OCI-M1 (cell line): ENCODE data around the gene SH2D5.

Source experiments
- DNase-seq: peaks from one replicate; lab custom pipeline; 2025; lab: John Stamatoyannopoulos, UW

SH2D5 gene

DNA sequence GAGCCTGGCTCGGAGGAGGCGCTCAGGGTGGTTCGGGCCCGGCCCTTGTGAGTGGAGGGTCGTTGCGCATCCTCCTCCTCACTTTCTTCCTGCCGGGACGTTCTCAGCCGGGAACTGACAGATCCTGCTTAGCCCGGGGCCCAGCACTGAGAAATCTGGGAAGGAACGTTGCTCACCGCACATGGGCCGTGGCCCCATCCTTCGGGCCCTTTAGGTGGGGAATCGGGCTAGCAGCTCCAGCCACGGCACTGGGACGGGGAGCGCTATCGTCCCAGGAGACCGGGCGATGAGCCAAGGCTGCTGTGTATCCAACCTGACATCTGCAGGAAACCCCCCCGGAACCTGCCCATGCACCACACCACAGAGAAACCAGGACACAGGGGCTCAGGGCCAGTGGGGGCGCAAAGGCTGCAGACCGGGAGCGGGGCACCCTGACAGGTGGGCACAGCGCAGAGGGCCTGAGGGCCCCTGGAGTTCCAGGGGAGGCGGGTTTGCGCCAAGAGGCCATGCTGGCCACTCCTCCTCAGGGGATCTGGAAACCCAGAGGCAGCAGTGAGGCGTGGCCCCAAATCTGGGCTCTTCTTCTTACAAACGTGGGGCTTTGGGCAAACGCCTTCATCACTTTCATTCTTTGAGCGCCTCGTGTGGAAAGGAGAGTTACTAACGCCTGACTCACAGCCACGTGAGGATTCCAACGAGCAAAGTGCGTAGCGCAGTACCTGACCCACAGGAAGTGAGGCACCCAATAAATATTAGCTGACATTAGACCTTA lies at the start of gene SH2D5:
Gene SH2D5 (minus strand): TSS at position 116 of the 772 bp plus-strand sequence. CDS start 4,659 bp downstream, outside the sequence.
- peak; percentile 89 for DNase-seq

DNA sequence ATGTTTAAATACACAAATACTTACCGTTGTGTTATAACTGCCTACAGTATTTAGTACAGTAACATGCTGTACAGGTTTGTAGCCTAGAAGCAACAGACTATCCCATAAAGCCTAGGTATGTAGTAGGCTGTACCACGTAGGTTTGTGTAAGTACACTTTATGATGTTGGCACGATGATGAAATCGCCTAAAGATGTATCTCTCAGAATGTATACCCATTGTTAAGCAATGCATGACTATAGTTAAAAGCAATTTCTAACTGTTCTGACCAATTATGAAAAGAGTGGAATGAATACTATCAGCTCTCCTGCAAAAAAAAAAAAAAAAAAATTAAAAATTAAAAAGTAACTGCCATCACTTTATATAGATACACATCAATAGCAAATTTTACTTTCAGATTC lies 43.2 kb upstream of the SH2D5 start:
- no peak for DNase-seq

DNA sequence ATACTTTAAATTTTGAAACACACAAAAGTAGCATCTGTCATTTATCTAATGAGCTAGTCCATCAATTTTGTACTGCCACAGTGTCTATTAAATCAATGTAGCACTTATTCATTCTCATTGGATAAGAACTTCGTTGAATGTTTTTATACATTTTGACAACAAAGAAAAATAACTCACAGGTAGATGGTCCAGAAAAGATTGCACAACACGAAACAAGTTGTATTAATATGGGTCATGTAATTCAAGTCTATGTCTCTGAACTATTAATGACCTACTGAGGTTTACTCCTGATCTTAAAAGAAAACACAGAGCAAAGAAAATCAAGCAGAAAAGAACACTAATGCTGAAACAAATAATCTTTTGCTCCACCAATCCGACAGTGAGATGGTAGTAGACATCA lies 39.3 kb upstream of the SH2D5 start:
- no peak for DNase-seq

DNA sequence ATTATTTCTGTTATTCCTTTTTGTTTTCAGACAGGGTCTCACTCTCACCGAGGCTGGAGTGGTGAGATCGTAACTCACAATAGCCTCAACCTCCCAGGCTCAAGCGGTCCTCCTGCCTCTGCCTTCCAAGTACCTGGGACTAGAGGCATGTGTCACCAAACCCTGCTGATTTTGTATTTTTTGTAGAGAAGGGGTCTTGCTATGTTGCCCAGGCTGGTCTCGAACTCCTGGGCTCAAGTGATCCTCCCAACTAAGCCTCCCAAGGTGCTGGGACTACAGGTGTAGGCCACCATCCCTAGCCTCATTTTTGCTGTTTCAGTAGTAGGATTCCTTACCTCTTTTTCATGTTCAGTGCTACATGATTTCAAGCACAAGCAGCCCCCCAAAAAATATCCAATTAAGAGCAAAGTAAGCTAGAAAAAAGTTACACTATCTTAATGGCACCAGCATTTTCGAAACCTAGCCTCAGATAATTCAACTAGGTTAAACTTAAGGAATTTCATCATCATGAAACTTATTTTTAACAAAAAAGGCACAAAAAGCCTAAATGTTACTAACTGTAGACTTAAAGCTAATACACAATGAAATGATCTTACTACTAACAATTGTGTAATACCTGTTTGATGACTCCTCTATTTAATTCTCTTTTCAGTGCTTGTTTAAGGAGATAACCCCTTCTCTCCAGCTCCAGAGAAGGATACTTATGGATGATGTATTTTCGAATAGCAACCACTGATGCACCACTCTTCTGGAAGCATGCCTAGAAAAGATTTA lies 38.0 kb upstream of the SH2D5 start:
- DNase-seq: no peak

DNA sequence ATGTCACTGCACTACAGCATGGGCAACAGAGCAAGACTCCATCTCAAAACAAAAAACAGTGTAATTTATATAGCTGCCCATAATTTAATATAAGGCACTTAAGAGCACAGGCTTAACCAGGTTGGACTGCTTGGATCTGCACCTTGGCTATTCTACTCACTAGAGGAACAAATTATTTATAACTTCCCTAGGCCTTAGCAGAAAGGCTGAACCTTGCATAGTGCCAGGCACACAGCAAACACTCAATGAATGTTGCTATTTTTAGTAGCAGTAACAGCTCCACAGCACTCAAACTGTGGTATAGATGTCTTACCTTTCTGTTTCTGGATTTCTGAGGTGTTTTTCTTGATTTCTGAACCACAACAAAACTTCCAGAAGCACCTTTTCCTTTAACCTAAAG lies 34.8 kb upstream of the SH2D5 start:
- no peak for DNase-seq

DNA sequence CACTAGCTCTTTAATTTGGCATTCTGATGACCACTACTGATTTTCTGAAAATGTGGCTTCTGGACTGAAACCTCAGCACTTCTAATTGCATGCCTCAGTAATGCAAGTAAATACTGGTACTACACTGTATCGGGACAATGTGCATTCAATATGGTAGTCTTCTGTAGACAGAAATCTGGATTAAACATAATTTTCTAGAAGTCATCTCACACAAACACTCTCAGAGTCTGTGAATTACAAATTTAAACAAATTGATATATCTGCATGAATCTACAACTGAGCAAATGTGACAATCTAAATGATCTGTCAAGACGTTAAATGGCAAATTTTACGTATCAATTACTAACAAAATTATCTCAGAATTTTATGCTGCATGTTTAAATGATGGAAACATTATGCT lies 30.9 kb upstream of the SH2D5 start:
- DNase-seq: no peak

DNA sequence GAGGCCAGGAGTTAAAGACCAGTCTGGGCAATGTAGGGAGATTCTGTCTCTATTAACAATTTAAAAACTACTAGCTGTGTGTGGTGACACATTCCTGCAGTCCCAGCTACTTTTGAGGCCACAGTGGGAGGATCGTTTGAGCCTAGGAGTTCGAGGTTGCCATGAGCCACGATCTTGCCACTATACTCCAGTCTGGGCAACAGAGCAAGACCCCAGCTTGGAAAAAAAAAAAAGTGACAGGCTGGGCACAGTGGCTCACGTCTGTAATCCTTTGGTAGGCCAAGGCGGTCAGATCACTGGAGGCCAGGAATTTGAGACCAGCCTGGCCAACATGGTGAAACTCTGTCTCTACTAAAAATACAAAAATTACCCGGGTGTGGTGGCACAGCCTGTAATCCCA lies 27.8 kb upstream of the SH2D5 start:
- no peak for DNase-seq

DNA sequence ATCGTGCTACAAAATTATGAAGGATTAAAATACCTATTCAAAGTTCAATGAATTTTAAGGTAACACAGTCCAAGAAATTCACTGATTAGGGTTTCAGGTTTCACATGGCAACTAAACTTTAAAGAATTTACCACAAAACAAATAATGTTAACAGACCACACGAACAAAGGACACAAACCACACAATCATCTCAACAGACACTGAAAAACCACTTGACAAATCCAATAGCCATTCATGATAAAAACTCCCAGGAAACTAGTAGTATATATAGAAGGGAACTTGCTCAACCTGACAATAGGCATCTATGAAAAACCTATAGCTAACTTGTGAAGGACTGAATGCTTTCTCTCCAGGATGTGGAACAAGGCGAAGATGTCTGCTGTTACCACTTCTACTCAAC lies 21.1 kb upstream of the SH2D5 start:
- DNase-seq: no peak

DNA sequence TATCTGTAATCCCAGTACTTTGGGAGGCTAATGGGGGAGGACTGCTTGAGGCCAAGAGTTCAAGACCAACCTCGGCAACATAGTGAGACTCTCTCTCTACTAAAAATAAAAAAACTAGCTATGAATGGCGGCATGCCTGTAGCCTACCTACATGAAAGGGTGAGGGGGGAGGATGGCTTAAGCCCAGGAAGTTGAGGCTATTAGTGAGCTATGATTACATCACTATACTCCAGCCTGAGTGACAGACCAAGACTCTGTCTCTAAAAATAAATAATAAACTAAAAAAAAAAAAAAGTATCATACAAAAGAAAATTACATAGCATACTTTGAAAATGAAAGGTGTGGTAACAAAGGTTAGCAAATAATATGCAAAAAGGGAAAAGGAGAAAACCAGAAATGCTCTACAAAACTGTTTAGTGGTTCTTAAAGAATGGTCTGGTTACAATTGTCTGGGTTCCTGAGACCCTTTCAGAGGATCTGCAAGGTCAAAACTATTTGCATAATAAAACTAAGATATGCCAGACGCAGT lies 19.0 kb upstream of the SH2D5 start:
- DNase-seq: no peak

DNA sequence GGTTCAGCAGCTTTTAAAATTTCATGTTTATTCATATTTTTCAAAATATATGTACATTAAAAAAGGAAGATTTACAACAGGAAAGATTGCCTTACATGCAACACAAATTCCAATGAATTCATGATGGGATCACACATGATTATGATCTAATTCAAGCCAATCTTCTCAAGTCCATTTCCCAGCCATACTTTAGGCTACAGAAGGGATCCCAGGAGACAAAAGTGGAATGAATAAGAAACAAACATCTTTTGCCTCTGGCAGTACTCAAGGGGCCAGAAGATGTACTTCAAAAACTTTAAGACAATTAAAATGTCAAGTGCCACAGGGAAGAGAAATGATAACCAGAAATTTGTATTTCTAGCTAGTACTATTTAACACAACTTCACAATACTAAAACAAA lies 10.2 kb upstream of the SH2D5 start:
- no peak for DNase-seq

DNA sequence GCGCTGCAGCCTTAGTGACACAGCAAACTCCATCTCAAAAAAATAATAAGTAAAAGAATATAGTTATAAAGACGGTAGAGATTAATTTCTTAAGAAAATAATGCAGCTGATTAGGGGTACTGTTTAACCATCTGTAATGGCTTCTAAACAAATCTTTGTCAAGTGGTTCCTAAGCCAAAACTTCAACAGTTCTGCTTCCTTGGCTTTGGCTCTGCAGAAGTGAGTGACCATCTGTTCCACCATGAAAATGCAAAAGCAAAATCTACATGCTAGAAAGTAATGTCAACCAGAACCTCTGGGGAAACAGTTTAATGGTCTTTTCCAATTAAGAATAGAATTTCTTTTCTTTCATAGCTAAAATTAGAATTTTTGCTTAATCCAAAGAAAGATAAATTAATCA lies 8.3 kb upstream of the SH2D5 start:
- DNase-seq: no peak

DNA sequence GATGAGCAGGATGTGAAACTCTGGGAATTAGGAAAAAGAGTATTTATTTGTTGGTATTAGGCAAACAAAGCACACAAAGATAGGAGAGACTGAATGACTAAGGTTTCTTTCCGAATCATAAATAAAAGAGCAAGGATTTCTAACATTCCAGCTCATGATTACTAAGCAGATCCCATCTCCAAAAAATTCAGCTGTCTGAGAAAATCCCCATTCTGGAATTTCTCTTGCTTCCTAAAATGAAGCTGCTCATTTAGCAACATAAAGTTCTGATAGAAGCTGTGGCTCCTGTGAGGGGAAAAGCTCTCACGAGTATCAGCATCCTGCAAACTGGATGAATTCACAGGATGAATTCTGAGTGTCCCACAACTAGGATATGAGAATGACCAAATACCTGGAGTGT lies 6.7 kb upstream of the SH2D5 start:
- no peak for DNase-seq

DNA sequence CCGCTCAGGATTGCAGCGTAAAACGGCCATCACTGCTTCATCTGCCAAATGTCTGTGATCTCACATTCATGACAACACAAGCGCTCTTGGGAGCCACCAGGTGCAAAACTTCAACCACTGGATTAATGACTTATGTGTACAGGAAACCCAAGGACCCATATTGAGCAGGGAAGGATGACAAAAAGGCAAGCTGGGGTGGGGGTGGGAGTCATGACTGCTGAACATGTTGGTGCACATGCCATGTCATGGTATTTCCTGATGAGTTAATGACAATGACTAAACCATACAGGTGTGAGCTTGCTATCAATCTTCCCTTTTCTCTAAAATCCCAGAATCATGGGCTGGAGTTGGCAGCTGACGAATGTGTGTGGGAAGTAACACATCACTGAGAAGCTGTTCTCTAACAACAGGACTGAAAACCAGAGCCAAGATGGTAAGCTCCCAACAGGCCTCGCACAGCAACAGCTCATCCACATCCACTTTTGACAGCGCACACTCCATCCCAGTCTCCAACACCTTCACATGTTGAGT lies 3.1 kb upstream of the SH2D5 start:
- no peak for DNase-seq

DNA sequence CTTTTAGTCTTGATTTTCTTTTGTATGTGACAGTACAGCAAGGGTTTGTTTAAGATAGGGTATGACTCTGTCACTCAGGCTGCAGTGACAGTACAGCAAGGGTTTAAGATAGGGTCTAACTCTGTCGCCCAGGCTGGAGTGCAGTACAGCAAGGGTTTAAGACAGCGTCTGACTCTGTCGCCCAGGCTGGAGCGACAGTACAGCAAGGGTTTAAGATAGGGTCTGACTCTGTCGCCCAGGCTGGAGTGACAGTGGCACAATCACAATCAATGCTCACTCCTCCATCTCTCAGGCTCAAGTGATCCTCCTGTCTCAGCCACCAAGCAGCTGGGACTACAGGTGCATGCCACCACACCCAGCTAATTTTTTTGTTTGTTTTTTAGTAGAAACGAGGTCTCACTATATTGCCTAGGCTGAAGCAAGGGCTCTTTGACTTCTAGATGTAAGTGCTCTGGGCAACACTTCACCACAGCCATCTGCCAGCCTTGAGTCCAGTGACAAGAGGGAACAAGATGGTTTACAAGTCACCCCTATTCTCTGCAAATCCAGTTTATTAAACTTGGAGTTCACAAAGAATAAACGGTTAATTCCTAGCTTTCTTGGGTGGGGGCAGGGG lies 965 bp upstream of the SH2D5 start:
- DNase-seq: no peak

DNA sequence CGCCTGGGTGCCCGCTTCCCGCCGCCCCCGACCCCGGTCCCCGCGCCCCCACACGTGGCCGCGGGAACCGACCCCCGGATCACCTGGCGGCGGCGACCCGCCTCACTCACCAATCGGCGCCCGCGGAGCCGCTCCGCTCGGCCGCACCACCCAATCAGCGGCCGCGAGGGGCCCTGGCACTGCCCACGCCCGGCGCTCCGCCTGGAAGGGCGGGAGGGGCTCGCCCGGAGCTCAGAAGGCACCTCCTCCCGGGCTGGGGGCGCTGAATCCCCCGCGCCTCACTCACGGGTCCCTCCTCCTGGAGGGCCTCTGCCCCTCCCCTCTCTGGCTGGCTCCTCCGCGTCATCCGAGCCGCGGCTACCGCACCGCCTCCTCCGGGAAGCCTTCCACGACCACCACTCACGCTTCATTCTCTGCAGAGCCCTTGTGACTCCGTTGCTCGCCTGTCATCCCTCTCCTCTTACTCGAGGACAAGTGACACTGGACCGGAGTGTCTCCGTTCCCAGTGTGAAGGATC lies 374 bp downstream of the SH2D5 start:
- peak; percentile 34 for DNase-seq

DNA sequence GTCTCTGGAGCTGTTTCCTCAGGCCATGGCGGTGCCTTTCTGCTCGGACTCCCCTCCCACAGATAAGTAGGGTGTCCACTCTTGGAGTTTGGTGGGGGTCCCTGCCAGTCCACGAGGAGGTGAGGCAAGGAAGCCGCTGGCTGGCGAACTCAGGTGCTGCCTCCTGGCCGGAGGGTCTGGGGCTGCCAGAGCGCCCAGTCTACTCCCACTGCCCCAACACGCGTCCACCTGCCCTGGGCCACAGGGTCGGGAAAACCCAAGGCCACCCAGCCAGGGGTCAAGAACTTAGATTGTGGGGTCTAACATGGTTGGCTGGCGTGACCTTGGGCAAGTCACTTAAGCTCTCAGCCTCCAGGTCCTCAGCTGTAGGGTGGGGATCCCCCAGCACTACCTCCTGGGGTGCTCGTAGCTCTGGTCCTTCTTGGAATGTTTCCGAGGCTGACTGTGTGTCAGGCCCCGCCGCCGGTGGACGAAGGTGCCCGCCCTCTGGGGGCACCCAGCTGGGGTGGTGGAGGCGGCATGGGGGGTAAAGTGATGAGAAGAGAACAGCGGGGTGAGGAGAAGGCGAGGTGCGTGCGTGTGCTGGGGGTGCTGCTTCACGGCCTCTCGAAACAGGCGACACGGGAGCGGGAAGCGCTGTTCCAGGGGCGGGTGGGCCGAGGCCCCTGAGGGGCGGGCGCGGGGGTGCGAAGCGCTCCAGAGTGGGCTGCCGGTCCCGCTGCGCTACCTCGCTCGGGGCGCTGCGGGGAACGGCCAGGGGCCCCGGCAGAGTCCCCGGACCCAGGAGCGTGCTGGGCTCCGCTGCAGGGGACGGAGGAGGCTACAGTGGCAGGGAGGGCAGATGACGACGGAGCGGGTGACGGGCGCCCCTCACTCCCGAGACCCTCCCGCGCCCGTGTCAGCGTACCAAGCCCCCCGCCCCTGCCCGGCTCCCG lies 1.2 kb downstream of the SH2D5 start:
- DNase-seq: no peak

DNA sequence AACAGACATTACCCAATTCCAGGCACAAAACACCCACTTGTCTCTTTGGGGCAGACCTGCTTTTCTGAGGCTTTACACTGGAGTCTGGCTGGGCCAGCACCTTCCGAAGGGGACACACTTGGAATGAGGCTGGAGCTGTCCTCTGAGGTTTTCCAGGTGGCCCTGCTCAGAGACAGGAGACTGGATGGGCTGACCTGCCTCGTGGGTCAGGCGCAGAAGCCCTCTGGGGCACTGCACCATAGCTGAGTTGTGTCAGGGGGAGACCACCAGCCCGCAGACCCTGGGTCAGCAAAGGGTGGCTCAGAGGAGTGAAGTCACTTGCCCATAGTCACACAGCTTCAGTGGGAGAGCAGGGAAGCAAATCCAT lies 1.8 kb downstream of the SH2D5 start:
- DNase-seq: no peak

DNA sequence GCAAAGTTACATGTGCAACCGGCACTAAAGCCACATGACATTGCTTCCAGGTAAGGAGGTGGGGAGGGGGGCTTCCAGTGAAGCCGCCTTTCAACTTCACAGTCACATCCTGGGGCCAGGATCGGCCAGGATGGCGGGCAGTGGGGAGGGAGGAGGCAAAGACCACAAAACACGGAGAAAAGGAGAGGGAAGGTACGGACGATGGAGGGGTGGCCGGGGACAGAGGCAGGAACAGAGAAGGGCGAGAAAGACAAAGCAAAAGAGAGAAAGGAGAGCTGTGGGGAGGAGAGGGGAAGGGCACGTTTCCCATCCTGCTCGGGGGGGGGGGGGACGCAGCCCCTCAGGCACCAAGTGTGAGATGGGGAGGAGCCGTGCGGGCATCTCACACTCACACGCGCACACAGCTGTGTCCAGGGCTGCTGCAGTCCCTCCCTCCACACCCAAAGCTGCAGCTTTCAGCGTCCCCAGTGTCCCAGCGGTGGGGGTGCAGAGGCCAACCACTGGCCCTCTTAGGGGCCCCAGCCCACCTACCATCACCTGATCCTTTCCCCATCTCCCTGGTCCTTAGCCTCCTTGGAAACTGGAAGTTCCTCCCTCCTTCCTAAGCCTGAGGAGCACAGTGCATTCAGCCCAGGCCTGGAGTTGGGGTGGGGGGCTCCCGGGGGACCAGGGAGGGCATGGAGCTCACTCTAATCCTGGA lies 2.4 kb downstream of the SH2D5 start:
- no peak for DNase-seq

DNA sequence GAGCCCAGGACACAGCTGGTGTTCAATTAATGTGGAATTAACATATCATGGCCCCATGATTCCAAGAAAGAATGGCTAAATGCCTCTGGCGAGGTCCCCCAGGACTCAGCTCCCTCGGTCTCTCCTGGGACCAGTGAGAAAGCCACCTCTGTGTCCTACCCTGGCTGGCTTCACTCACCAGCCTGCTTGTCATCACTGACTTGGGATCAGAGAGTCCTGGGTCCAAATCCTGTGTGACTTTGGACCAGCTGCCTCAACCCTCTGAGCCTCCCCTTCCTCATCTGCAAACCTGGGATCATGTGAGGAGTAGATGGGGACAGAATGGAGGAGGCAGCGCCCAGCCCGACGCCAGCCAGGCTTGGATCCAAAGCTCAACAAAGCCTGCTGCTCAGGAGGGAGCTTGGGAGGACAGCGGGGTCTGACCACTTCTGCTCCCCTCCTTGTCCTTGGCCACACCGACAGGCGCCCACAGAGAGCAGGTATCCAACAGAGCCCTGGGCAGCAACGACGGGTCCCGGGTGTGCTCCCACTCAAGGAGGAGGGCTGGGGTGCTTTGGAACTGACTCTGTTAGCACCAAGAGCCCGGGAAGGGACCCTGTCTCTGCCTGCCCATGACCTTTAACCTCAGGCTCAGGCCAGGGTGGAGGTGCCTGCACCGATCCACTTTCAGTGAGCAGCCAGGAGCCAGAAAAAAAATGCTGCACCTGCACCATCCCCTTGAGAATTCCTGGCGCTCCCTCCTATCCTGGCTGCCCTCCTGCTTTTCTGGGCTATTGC lies 3.2 kb downstream of the SH2D5 start:
- no peak for DNase-seq
